BJ (cell line): ENCODE measurements around the gene EPB41L3. TPM values are rescaled to one million over a fixed set of nuclear protein-coding genes. Genes with fewer than 3 reads are reported as not detected.

Source experiments
- CTCF ChIA-PET: fragments of 350-600 bp; formaldehyde crosslinking; extraction: SDS; loops from one replicate; lab custom pipeline; 2021; ENCODE audit warnings: antibody characterized with exemption, inconsistent platforms; lab: Yijun Ruan, JAX
- POLR2A ChIA-PET: fragments of 300-600 bp; sonication (Branson Sonifier 250); formaldehyde crosslinking; extraction: SDS; loops from one replicate; lab custom pipeline; 2021; ENCODE audit warnings: antibody characterized with exemption; lab: Charles Lee
- DNase-seq: peaks from one replicate; pipeline ENCODE4 v3.0.0-alpha.2; 2011; ENCODE audit warnings: low read depth
- H3K27me3 ChIP-seq: 2 replicates; pipeline ENCODE4 v1.6.0; 2011; ENCODE audit warnings: low read length; ENCODE audit not compliant: control insufficient read depth, insufficient read depth
- H3K36me3 ChIP-seq: 2 replicates; pipeline ENCODE4 v1.5.1; 2011; ENCODE audit warnings: low read length; ENCODE audit not compliant: control insufficient read depth, insufficient read depth
- H3K4me3 ChIP-seq: 2 replicates; pipeline ENCODE4 v1.5.1; 2011; ENCODE audit warnings: low read depth, mild to moderate bottlenecking, control low read depth, low read length
- CTCF ChIP-seq: IDR thresholded peaks from 2 replicates; pipeline ENCODE4 v1.5.1; 2011; ENCODE audit warnings: low read depth, mild to moderate bottlenecking, control low read depth, inconsistent platforms, low read length, moderate library complexity; ENCODE audit not compliant: insufficient read depth
- polyA plus RNA-seq: library from polyadenylated mRNA; depleted of rRNA; stranded (reverse); fragments of >200 nt; gene quantifications from 2 replicates; pipeline ENCODE4 v1.2.3, GENCODE V29; 2011

The EPB41L3 gene
- polyA plus RNA-seq, 1 experiment = 4.6 TPM

- Histone ChIP-seq H3K27me3 (no peaks in the 10 kb centered on the region), H3K4me3 (no peak overlapping the region), H3K36me3 (no peaks in the 10 kb centered on the region)
- CTCF ChIA-PET = no interaction called here
- POLR2A ChIA-PET = no interaction called here
- no peak for TF ChIP-seq CTCF
- DNase-seq = no peak
These were observed 33.5 kb downstream of the EPB41L3 start for GRCh38 chr18:5510135-5510846.

- TF ChIP-seq CTCF = no peak
- ChIA-PET POLR2A (no interaction called here), CTCF (no interaction called here)
- no peaks in the 10 kb centered on the region for H3K36me3 ChIP-seq
- no peak for DNase-seq
- no peaks in the 10 kb centered on the region for H3K27me3 ChIP-seq
- H3K4me3 ChIP-seq = no peak overlapping the region
These were observed 35.0 kb downstream of the EPB41L3 start for GRCh38 chr18:5508821-5509220.

GRCh38 chr18:5507756-5508155, 36.0 kb downstream of the EPB41L3 start:
- Histone ChIP-seq H3K36me3 (no peaks in the 10 kb centered on the region), H3K27me3 (no peaks in the 10 kb centered on the region), H3K4me3 (no peak overlapping the region)
- DNase-seq = no peak
- POLR2A ChIA-PET = no interaction called here
- no peak for TF ChIP-seq CTCF
- CTCF ChIA-PET = interaction anchor here (1.1 kb wide), 1 partner anchor 65 kb away, joined by 3 read pairs; no protein-coding TSS in a partner anchor

DNA sequence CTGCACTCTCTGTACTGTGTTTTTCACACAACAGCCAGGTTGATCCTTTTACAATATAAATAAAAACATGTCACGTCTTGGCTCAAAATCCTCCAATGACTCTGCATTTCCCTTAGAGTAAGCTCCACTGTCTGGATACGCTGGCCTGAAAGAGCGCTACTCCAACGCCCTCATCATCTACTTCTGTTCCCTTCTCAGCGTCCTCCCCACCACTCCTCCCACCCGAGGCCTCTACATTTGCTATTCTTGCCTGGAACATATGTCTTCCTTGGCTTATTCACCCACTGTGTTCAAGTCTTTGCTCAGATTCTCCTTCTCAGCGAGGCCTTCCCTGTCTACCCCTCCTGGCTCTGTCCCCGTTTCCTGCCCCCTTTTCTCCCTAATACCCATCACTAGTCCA, 37.6 kb downstream of the EPB41L3 start:
- ChIA-PET CTCF (no interaction called here), POLR2A (no interaction called here)
- H3K36me3 ChIP-seq = no peaks in the 10 kb centered on the region
- H3K4me3 ChIP-seq = no peak overlapping the region
- H3K27me3 ChIP-seq = no peaks in the 10 kb centered on the region
- TF ChIP-seq CTCF = no peak
- no peak for DNase-seq

DNA sequence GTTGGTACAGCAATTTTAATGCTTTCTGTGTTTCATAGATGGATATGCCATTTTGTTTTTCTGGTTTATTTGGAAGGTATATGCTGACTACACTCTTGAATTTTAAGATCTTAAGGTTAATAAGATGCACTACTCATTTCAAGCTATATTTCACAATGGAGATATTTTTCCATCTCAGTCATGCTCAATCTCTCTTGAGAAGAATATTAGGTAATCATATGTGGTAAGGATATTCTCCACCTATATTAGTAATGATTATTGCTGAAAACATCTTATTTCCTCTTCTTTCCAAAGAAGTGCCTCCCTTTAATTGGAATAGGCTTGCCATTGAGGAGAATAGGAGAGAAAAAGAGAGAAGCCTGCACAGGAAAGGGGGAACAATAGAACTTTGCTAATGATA, 40.1 kb downstream of the EPB41L3 start:
- ChIA-PET POLR2A (no interaction called here), CTCF (no interaction called here)
- no peaks in the 10 kb centered on the region for H3K36me3 ChIP-seq
- DNase-seq = peak; percentile 3
- no peaks in the 10 kb centered on the region for H3K27me3 ChIP-seq
- H3K4me3 ChIP-seq = no peak overlapping the region
- TF ChIP-seq CTCF = no peak
